ENCODE results near the gene HERC3. TPM values are rescaled to one million over a fixed set of nuclear protein-coding genes. Genes with fewer than 3 reads are reported as not detected.
A peak's percentile ranks its signal among the peaks of the same experiment; 100 is the strongest.

Gene HERC3
- total RNA-seq, 1 donor from 2014 or later: 14.0 TPM

GRCh38 chr4:88757067-88757466 lies 164.8 kb downstream of the HERC3 start:
- Mint-ChIP-seq H3K27me3 (ENCODE audit: unreplicated experiment) (peaks cover 5% of the 10 kb centered on the region), H3K27ac (ENCODE audit: unreplicated experiment) (no peak overlapping the region), H3K9me3 (ENCODE audit: unreplicated experiment) (peaks cover 10% of the 10 kb centered on the region), H3K36me3 (ENCODE audit: unreplicated experiment) (no peaks in the 10 kb centered on the region), H3K4me3 (ENCODE audit: unreplicated experiment) (peak overlapping the region; percentile 23), H3K4me1 (ENCODE audit: low read depth, unreplicated experiment) (peaks cover 23% of the 10 kb centered on the region)
- DNase-seq: no peak
- no peak for TF ChIP-seq CTCF (IDR thresholded peaks at IDR 0.05; ENCODE audit: partially characterized antibody, unreplicated experiment)

GRCh38 chr4:88757776-88758175 lies 165.5 kb downstream of the HERC3 start:
- DNase-seq: no peak
- Mint-ChIP-seq H3K36me3 (ENCODE audit: unreplicated experiment) (no peaks in the 10 kb centered on the region), H3K4me3 (ENCODE audit: unreplicated experiment) (peak overlapping the region; percentile 83), H3K27ac (ENCODE audit: unreplicated experiment) (peak overlapping the region; percentile 97), H3K4me1 (ENCODE audit: low read depth, unreplicated experiment) (peaks cover 23% of the 10 kb centered on the region), H3K27me3 (ENCODE audit: unreplicated experiment) (peaks cover 5% of the 10 kb centered on the region), H3K9me3 (ENCODE audit: unreplicated experiment) (peaks cover 10% of the 10 kb centered on the region)
- TF ChIP-seq CTCF (IDR thresholded peaks at IDR 0.05; ENCODE audit: partially characterized antibody, unreplicated experiment): no peak

Other genes with a start within 250 kb of the HERC3 start
- 0.22 TPM for gene HERC6, start 213.6 kb upstream of the HERC3 start, total RNA-seq (ENCODE audit: unreplicated experiment)
- gene HERC5, start 135.4 kb upstream of the HERC3 start, total RNA-seq (ENCODE audit: unreplicated experiment): 0.27 TPM
- gene PYURF, start 68.7 kb upstream of the HERC3 start, total RNA-seq (ENCODE audit: unreplicated experiment): 22.7 TPM
- gene NAP1L5, start 105.3 kb downstream of the HERC3 start, total RNA-seq (ENCODE audit: unreplicated experiment): 20.9 TPM